Testis (tissue), 3 donors: ENCODE data around the gene CDK6. TPM values are rescaled to one million over a fixed set of nuclear protein-coding genes. Genes with fewer than 3 reads are reported as not detected.

ENCODE experiments used
- DNase-seq: peaks from one replicate; pipeline ENCODE4 v3.0.0-alpha.2; 2019
- H3K27ac ChIP-seq, 2 donors: fragments of 200-600 bp; sonication (generic); one replicate each; pipeline ENCODE4 v1.5.1; 2019
- H3K27me3 ChIP-seq: fragments of 200-600 bp; sonication (generic); one replicate; pipeline ENCODE4 v1.5.1; 2019
- H3K36me3 ChIP-seq: fragments of 200-600 bp; sonication (generic); one replicate; pipeline ENCODE4 v1.5.1; 2017; ENCODE audit warnings: low read depth; ENCODE audit errors: missing control alignments
- H3K4me1 ChIP-seq: fragments of 200-600 bp; sonication (generic); one replicate; pipeline ENCODE4 v1.5.1; 2019
- H3K4me3 ChIP-seq, 2 donors: fragments of 200-600 bp; sonication (generic); one replicate each; pipeline ENCODE4 v1.5.1; 2017 to 2019
- H3K9me3 ChIP-seq: fragments of 200-600 bp; sonication (generic); one replicate; pipeline ENCODE4 v1.5.1; 2017
- CTCF ChIP-seq, 3 experiments: fragments of 450-650 bp in 2 of 3; fragments of 200-600 bp in 1 of 3; sonication (generic) in 1 of 3; IDR thresholded peaks; one replicate each; pipeline ENCODE4 v1.5.1; 2016 to 2019; ENCODE audit warnings: antibody characterized with exemption in 3 of 3, mild to moderate bottlenecking in 2 of 3, moderate library complexity in 1 of 3
- POLR2A ChIP-seq: fragments of 450-650 bp; IDR thresholded peaks from one replicate; pipeline ENCODE4 v1.6.1; 2017; ENCODE audit warnings: antibody characterized with exemption, mild to moderate bottlenecking, moderate library complexity
- WGBS, 2 donors: methylation state at CpG; one replicate each; pipeline ENCODE4 v1.1.5; 2018; 5-methylcytosine and 5-hydroxymethylcytosine counted together
- intact Hi-C: fragments of 100-400 bp; cut with DNase I; formaldehyde crosslinking; loops from one replicate; pipeline ENCODE4 v1.15.1; 2023; ENCODE audit warnings: low total_unique reads
- polyA plus RNA-seq: library from polyadenylated mRNA; stranded (reverse); fragments of 350-450 nt; fragmentation: Illumina TruSeq; extraction: RNeasy Lipid Tissue Mini Kit (QIAGEN cat#74804); gene quantifications from one replicate; pipeline ENCODE4 v1.2.3, GENCODE V29; 2014; ENCODE audit warnings: low read depth, low replicate concordance; ENCODE audit not compliant: insufficient read depth
- total RNA-seq, 2 donors: library from RNA; depleted of rRNA; stranded (reverse); fragments of >200 nt; gene quantifications; one replicate each; pipeline ENCODE4 v1.2.3, GENCODE V29; 2016

Gene CDK6
- total and polyA plus RNA-seq, 3 donors from 2014 or later: 21.1 to 31.6 (median 22.8) TPM

DNA sequence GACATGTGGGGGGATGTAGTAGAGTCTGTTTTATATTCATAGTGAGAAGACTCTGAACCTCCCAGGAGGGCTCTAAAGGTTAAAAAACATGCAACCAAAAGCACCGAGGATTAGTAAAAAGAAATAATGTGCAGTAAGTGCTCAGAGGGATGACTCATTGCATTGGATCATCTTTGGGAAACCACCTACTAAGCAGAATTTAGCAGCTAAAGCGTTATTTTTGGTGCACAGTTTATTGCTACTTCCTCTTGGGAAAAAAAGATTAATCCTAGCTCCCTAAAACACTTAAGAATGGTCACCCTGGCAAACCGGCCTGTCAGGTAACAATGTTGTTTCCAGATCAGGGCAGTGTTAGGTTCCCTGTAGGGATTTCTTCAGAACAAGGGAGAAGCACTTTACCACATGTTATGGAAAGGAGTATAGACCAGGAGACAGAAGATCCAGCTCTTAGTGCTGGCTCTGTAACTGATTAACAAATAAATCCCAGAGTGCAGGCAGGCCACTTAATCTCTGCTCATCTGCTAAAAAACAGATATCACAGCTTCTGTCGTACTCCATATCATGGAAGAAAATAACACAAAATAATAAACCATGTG lies 201.4 kb downstream of the CDK6 start:
- no peaks in the 10 kb centered on the region for H3K27me3 ChIP-seq
- no peak for TF ChIP-seq CTCF (IDR thresholded peaks at IDR 0.05)
- TF ChIP-seq POLR2A: no peak
- WGBS, 2 donors: 41 to 54% methylated on average over 4 of the region's 4 CpGs
- no peak for DNase-seq
- no peak overlapping the region for H3K4me3 ChIP-seq
- no peaks in the 10 kb centered on the region for H3K4me1 ChIP-seq
- no peaks in the 10 kb centered on the region for H3K36me3 ChIP-seq
- no peaks in the 10 kb centered on the region for H3K9me3 ChIP-seq
- H3K27ac ChIP-seq: no peak overlapping the region
- intact Hi-C loops: no loop called here

GRCh38 chr7:92634205-92634604 lies 202.2 kb downstream of the CDK6 start:
- H3K9me3 ChIP-seq: no peaks in the 10 kb centered on the region
- H3K36me3 ChIP-seq: no peaks in the 10 kb centered on the region
- H3K4me3 ChIP-seq: no peak overlapping the region
- 76 to 80% methylated on average over 1 of the region's 1 CpG for WGBS, 2 donors
- intact Hi-C loops: no loop called here
- H3K27ac ChIP-seq: no peak overlapping the region
- no peak for DNase-seq
- H3K27me3 ChIP-seq: no peaks in the 10 kb centered on the region
- TF ChIP-seq CTCF (IDR thresholded peaks at IDR 0.05) (no peak), POLR2A (no peak)
- no peaks in the 10 kb centered on the region for H3K4me1 ChIP-seq

DNA sequence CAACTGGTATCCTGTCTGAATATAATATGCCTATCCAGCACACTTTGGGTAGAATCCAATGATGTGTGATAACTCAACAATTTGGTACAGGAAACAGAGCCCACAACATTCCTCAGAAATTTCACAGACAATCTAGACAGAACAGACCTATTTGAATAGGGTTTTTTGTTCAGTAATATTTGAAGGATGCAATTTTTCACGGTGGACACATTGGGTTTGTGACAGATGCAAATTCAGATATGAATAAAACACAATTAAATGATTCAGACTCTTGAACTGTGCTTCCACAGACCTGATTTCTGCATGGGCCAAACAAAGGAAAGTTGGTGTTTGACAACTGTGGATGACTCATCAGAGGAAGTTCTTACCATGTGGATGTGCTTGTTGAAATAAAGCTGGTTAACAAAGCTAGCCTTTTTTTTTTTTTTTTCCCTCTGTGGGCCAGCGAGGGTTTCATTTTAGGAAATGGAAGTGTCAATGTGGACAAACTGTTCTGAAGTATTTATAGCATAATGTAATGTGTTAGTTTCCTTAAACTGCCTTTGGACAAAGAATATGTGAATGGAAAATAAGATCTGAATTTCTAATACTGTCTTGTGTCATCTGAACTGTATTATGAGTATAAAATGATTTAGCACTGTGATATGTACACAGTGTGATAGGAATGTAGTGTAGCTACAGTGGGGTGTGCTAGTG lies 203.0 kb downstream of the CDK6 start:
- Histone ChIP-seq H3K27me3 (no peaks in the 10 kb centered on the region), H3K4me1 (no peaks in the 10 kb centered on the region), H3K9me3 (no peaks in the 10 kb centered on the region), H3K4me3 (no peak overlapping the region), H3K27ac (no peak overlapping the region), H3K36me3 (no peaks in the 10 kb centered on the region)
- no peak for DNase-seq
- intact Hi-C loops: no loop called here
- TF ChIP-seq POLR2A: no peak
- no peak for TF ChIP-seq CTCF (IDR thresholded peaks at IDR 0.05)
- WGBS, 2 donors: 44 to 54% methylated on average over 2 of the region's 2 CpGs

- Histone ChIP-seq H3K4me3 (no peak overlapping the region), H3K4me1 (no peaks in the 10 kb centered on the region), H3K27ac (no peak overlapping the region), H3K36me3 (no peaks in the 10 kb centered on the region), H3K27me3 (no peaks in the 10 kb centered on the region), H3K9me3 (no peaks in the 10 kb centered on the region)
- no peak for DNase-seq
- TF ChIP-seq CTCF (IDR thresholded peaks at IDR 0.05): no peak
- no peak for TF ChIP-seq POLR2A
- intact Hi-C loops: no loop called here
- WGBS, 2 donors: 87 to 96% methylated on average over 1 of the region's 1 CpG
Measured at GRCh38 chr7:92632791-92633190, 203.6 kb downstream of the CDK6 start.
